ENCODE measurements around the gene RPLP2.

DNA sequence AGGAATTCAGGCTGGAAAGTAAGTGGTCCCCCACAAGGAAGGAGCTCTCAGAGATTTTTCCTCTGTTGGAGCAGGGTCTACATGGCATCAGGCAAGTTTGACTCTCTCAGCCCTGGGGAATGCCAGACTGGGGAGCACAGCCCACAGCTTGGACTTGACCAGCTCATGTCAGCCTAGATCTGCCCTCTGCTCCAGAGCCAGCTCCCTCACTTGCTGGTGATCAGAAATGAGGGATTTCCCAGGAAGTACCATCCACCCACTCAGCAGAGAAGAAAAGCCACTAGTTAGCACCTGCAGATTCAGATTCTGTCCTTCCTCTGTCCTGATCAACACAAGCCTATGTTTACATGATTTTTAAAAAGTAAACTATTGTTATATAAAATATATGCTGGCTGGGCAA lies 49.5 kb upstream of the RPLP2 start:
- no peak for TF ChIP-seq POLR2A (IDR thresholded peaks at IDR 0.05; ENCODE audit: low read depth, low read length)
- TF ChIP-seq, protein P1, sequence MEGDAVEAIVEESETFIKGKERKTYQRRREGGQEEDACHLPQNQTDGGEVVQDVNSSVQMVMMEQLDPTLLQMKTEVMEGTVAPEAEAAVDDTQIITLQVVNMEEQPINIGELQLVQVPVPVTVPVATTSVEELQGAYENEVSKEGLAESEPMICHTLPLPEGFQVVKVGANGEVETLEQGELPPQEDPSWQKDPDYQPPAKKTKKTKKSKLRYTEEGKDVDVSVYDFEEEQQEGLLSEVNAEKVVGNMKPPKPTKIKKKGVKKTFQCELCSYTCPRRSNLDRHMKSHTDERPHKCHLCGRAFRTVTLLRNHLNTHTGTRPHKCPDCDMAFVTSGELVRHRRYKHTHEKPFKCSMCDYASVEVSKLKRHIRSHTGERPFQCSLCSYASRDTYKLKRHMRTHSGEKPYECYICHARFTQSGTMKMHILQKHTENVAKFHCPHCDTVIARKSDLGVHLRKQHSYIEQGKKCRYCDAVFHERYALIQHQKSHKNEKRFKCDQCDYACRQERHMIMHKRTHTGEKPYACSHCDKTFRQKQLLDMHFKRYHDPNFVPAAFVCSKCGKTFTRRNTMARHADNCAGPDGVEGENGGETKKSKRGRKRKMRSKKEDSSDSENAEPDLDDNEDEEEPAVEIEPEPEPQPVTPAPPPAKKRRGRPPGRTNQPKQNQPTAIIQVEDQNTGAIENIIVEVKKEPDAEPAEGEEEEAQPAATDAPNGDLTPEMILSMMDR (conservative IDR thresholded peaks at IDR 0.05; ENCODE audit: low read depth, low read length): no peak
- TF ChIP-seq CEBPB (IDR thresholded peaks at IDR 0.05; ENCODE audit: low read depth, low read length): no peak
- TF ChIP-seq, protein P2, sequence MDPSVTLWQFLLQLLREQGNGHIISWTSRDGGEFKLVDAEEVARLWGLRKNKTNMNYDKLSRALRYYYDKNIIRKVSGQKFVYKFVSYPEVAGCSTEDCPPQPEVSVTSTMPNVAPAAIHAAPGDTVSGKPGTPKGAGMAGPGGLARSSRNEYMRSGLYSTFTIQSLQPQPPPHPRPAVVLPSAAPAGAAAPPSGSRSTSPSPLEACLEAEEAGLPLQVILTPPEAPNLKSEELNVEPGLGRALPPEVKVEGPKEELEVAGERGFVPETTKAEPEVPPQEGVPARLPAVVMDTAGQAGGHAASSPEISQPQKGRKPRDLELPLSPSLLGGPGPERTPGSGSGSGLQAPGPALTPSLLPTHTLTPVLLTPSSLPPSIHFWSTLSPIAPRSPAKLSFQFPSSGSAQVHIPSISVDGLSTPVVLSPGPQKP (IDR thresholded peaks at IDR 0.05; ENCODE audit: borderline replicate concordance, low read depth, low read length): no peak
- no peak for TF ChIP-seq RAD21 (IDR thresholded peaks at IDR 0.05; ENCODE audit: low read length)
- no peak for TF ChIP-seq SMC3 (IDR thresholded peaks at IDR 0.05; ENCODE audit: low read depth, low read length)
- TF ChIP-seq, protein P3, sequence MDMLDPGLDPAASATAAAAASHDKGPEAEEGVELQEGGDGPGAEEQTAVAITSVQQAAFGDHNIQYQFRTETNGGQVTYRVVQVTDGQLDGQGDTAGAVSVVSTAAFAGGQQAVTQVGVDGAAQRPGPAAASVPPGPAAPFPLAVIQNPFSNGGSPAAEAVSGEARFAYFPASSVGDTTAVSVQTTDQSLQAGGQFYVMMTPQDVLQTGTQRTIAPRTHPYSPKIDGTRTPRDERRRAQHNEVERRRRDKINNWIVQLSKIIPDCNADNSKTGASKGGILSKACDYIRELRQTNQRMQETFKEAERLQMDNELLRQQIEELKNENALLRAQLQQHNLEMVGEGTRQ (IDR thresholded peaks at IDR 0.05; ENCODE audit: low read depth, low read length): no peak
- no peak for TF ChIP-seq MXI1 (IDR thresholded peaks at IDR 0.05; ENCODE audit: borderline replicate concordance, low read depth, low read length)
- no peak for TF ChIP-seq RFX5 (IDR thresholded peaks at IDR 0.05; ENCODE audit: low read depth, low read length)
- no peak for TF ChIP-seq MAZ (IDR thresholded peaks at IDR 0.05; ENCODE audit: borderline replicate concordance, low read depth, low read length)
- no peak for TF ChIP-seq RCOR1 (IDR thresholded peaks at IDR 0.05; ENCODE audit: insufficient replicate concordance, low read length)
